Fibroblast of lung (primary cell): Measurements from ENCODE around the gene REPS2. TPM values are rescaled to one million over a fixed set of nuclear protein-coding genes. Genes with fewer than 3 reads are reported as not detected.

Experiments
- DNase-seq, 2 donors: peaks; one replicate each; pipeline versions ENCODE4 v3.0.0 to v3.0.0-alpha.2; 2010; ENCODE audit warnings: low read depth in 2 of 2
- H2AFZ ChIP-seq: 2 replicates; pipeline ENCODE4 v1.5.1; 2012; ENCODE audit warnings: low read length, control low read depth, inconsistent platforms
- H3K27ac ChIP-seq: 2 replicates; pipeline ENCODE4 v1.5.1; 2011; ENCODE audit warnings: low read length, control low read depth; ENCODE audit not compliant: insufficient read depth
- H3K27me3 ChIP-seq: 2 replicates; pipeline ENCODE4 v1.5.1; 2011; ENCODE audit warnings: mild to moderate bottlenecking, low read length; ENCODE audit not compliant: control insufficient read depth, insufficient read depth
- H3K36me3 ChIP-seq: 2 replicates; pipeline ENCODE4 v1.5.1; 2011; ENCODE audit warnings: low read length; ENCODE audit not compliant: control insufficient read depth, insufficient read depth
- H3K4me1 ChIP-seq: 2 replicates; pipeline ENCODE4 v1.5.1; 2011; ENCODE audit warnings: low read length; ENCODE audit not compliant: control insufficient read depth, insufficient read depth; ENCODE audit errors: extremely low read depth
- H3K4me2 ChIP-seq: 2 replicates; pipeline ENCODE4 v1.5.1; 2011; ENCODE audit warnings: low read length, control low read depth; ENCODE audit not compliant: insufficient read depth; ENCODE audit errors: extremely low read depth
- H3K4me3 ChIP-seq, 4 experiments: fragments of 200-600 bp in 1 of 4; sonication (generic) in 1 of 4; replicated peaks in 1 of 4; 2 replicates each; pipeline ENCODE4 v1.5.1; 2011 to 2016; ENCODE audit warnings: low read length in 4 of 4, low read depth in 3 of 4, mild to moderate bottlenecking in 3 of 4, control low read depth in 2 of 4, inconsistent platforms in 1 of 4, mixed read lengths in 1 of 4; ENCODE audit not compliant: insufficient read depth in 1 of 4; ENCODE audit errors: control extremely low read depth in 1 of 4
- H3K79me2 ChIP-seq: 2 replicates; pipeline ENCODE4 v1.5.1; 2012; ENCODE audit warnings: mild to moderate bottlenecking, low read length, inconsistent platforms; ENCODE audit not compliant: control insufficient read depth, insufficient read depth
- H3K9ac ChIP-seq: 2 replicates; pipeline ENCODE4 v1.5.1; 2011; ENCODE audit warnings: mild to moderate bottlenecking, low read length, control low read depth; ENCODE audit not compliant: insufficient read depth
- H3K9me3 ChIP-seq: 2 replicates; pipeline ENCODE4 v1.5.1; 2012; ENCODE audit warnings: low read depth, low read length; ENCODE audit not compliant: control insufficient read depth, insufficient read depth
- H4K20me1 ChIP-seq: 2 replicates; pipeline ENCODE4 v1.5.1; 2011; ENCODE audit warnings: low read length; ENCODE audit not compliant: control insufficient read depth, insufficient read depth; ENCODE audit errors: extremely low read depth
- EZH2 ChIP-seq: IDR thresholded peaks from 2 replicates; pipeline ENCODE4 v1.5.1; 2012; ENCODE audit warnings: low read length, control low read depth, mild to moderate bottlenecking; ENCODE audit errors: missing control alignments
- polyA plus RNA-seq, 2 donors: library from polyadenylated mRNA; depleted of rRNA in 1 of 2; stranded (reverse) in 1 of 2; unstranded in 1 of 2; fragments of >200 nt; gene quantifications; 2 replicates each; pipeline ENCODE4 v1.2.1, GENCODE V29; 2011 to 2012; ENCODE audit warnings: missing spikeins in 1 of 2
- total RNA-seq: library from RNA; depleted of rRNA; stranded (reverse); fragments of >200 nt; gene quantifications from 2 replicates; pipeline ENCODE4 v1.2.1, GENCODE V29; 2014
- TF ChIP-seq, protein P1 (sequence below), 2 donors: IDR thresholded peaks in 1 of 2; conservative IDR thresholded peaks in 1 of 2; 1 replicate in 1 of 2; 2 replicates in 1 of 2; pipeline ENCODE4 v1.5.1; 2011 to 2012; ENCODE audit warnings: low read length in 2 of 2, control low read depth in 1 of 2, inconsistent platforms in 1 of 2, low read depth in 1 of 2, mild to moderate bottlenecking in 1 of 2

The REPS2 gene
- total and polyA plus RNA-seq, 2 donors (not counting 1 experiment from before 2014, with no cell fraction given) = 0.27 to 0.50 TPM

DNA sequence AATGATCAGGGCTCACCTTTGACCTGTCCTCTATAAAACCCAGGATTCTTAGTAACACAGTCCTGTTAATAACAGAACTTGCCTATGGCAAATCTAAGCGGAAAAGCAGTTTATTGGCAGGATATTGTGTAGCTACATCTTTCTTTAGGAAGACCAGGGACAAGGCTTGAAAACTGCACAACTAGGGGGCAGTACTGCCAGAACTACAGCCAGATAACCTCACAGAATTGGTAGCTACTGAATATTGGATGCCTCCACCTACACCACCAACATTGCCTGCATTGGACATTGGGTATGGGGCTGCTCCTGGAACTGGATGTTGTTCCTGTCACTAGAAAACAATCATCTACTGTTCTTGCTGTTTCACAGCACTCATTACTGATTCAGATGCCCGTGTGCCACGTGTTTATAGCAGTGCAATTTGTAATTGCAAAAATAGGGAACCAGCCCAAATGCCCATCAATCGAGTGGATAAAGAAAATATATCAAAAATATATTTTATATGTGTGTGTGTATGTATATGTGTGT lies 47.4 kb downstream of the REPS2 start:
- H3K9ac ChIP-seq = no peak overlapping the region
- TF ChIP-seq EZH2 = no peak
- TF ChIP-seq, protein P1, sequence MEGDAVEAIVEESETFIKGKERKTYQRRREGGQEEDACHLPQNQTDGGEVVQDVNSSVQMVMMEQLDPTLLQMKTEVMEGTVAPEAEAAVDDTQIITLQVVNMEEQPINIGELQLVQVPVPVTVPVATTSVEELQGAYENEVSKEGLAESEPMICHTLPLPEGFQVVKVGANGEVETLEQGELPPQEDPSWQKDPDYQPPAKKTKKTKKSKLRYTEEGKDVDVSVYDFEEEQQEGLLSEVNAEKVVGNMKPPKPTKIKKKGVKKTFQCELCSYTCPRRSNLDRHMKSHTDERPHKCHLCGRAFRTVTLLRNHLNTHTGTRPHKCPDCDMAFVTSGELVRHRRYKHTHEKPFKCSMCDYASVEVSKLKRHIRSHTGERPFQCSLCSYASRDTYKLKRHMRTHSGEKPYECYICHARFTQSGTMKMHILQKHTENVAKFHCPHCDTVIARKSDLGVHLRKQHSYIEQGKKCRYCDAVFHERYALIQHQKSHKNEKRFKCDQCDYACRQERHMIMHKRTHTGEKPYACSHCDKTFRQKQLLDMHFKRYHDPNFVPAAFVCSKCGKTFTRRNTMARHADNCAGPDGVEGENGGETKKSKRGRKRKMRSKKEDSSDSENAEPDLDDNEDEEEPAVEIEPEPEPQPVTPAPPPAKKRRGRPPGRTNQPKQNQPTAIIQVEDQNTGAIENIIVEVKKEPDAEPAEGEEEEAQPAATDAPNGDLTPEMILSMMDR (conservative IDR thresholded peaks at IDR 0.05 in 1 of 2, IDR thresholded peaks at IDR 0.05 in 1 of 2; ENCODE audit: low read depth in 1 of 2, low read length in 2 of 2) = no peak
- H3K36me3 ChIP-seq = no peaks in the 10 kb centered on the region
- H2AFZ ChIP-seq = no peak overlapping the region
- no peaks in the 10 kb centered on the region for H4K20me1 ChIP-seq
- H3K4me3 ChIP-seq = no peak overlapping the region
- H3K4me2 ChIP-seq = no peak overlapping the region
- H3K27me3 ChIP-seq = peaks cover 5% of the 10 kb centered on the region
- no peaks in the 10 kb centered on the region for H3K4me1 ChIP-seq
- no peaks in the 10 kb centered on the region for H3K79me2 ChIP-seq
- no peaks in the 10 kb centered on the region for H3K9me3 ChIP-seq
- no peak for DNase-seq
- H3K27ac ChIP-seq = no peak overlapping the region

DNA sequence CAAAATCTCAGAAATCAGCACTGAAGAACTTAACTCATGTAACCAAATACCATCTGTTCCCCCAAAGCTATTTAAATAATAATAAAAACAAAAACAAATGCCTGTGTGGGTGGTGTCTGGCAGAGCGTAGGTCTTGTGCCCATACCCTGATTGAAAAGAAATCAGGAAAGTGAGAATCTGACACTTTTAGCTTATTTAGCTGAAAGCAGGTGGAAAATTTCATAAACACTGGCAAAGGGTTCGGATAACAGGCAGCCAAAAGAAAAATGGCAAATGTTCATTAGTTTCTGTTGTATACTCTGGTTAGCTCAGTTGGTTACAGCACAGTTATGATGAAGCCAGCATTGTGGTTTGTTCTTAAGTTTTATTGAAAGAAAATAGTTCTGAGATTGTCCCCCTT lies 48.3 kb downstream of the REPS2 start:
- no peak overlapping the region for H2AFZ ChIP-seq
- TF ChIP-seq EZH2 = no peak
- TF ChIP-seq, protein P1 (conservative IDR thresholded peaks at IDR 0.05 in 1 of 2, IDR thresholded peaks at IDR 0.05 in 1 of 2; ENCODE audit: low read depth in 1 of 2, low read length in 2 of 2) = no peak
- H3K9me3 ChIP-seq = no peaks in the 10 kb centered on the region
- H3K27ac ChIP-seq = no peak overlapping the region
- DNase-seq = no peak
- no peaks in the 10 kb centered on the region for H3K36me3 ChIP-seq
- H3K4me3 ChIP-seq = no peak overlapping the region
- H4K20me1 ChIP-seq = no peaks in the 10 kb centered on the region
- H3K79me2 ChIP-seq = no peaks in the 10 kb centered on the region
- no peaks in the 10 kb centered on the region for H3K4me1 ChIP-seq
- no peak overlapping the region for H3K4me2 ChIP-seq
- H3K27me3 ChIP-seq = peaks cover 5% of the 10 kb centered on the region
- H3K9ac ChIP-seq = no peak overlapping the region

DNA sequence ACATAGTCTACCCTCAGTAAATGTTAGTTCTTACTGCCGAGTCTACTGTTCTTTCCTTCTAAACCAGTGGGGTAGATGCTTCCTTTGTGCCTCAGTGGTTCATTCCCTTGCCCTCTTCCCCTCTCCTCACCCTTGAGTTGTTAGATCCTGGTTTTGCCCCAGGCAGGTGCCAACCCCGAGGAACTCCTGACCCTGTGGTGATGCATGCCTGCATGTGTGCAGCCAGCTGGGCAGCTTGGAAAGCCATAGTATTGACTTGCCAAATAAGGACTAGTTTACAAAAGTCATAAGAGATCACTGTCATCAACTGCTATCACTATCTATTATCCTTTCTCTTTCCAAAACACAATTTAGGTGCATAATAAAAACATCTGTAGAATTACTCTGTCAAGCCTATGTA lies 50.9 kb downstream of the REPS2 start:
- TF ChIP-seq EZH2 = no peak
- TF ChIP-seq, protein P1 (conservative IDR thresholded peaks at IDR 0.05 in 1 of 2, IDR thresholded peaks at IDR 0.05 in 1 of 2; ENCODE audit: low read depth in 1 of 2, low read length in 2 of 2) = no peak
- no peak overlapping the region for H2AFZ ChIP-seq
- no peaks in the 10 kb centered on the region for H3K4me1 ChIP-seq

More for the DNA sequence above, 50.9 kb downstream of the REPS2 start:
- Histone ChIP-seq H3K27ac (no peak overlapping the region), H3K4me3 (no peak overlapping the region), H3K4me2 (no peak overlapping the region), H3K36me3 (no peaks in the 10 kb centered on the region), H3K9me3 (no peaks in the 10 kb centered on the region), H3K9ac (no peak overlapping the region), H4K20me1 (no peaks in the 10 kb centered on the region), H3K27me3 (peaks cover 5% of the 10 kb centered on the region), H3K79me2 (no peaks in the 10 kb centered on the region)
- no peak for DNase-seq
